CD4-positive, alpha-beta T cell treated with Interleukin-17A for 4 hours (primary cell): ENCODE data around the gene PRKCA.

Source experiments
- DNase-seq: peaks from one replicate; pipeline ENCODE4 v3.0.0-alpha.2; 2020; ENCODE audit warnings: mixed read lengths

The PRKCA gene

GRCh38 chr17:66789961-66790437 is 487.6 kb downstream of the PRKCA start:
- no peak for DNase-seq

GRCh38 chr17:66790501-66791061 is 488.2 kb downstream of the PRKCA start:
- DNase-seq = no peak

- no peak for DNase-seq
Measured at GRCh38 chr17:66791347-66791746, 488.9 kb downstream of the PRKCA start.

- no peak for DNase-seq
Measured at GRCh38 chr17:66793814-66794213, 491.4 kb downstream of the PRKCA start.

GRCh38 chr17:66795486-66795885 is 493.1 kb downstream of the PRKCA start:
- no peak for DNase-seq

GRCh38 chr17:66799849-66800537 is 497.6 kb downstream of the PRKCA start:
- DNase-seq = no peak

GRCh38 chr17:66803474-66803951 is 501.1 kb downstream of the PRKCA start:
- no peak for DNase-seq

GRCh38 chr17:66805567-66805966 is 503.2 kb downstream of the PRKCA start:
- no peak for DNase-seq

GRCh38 chr17:66807182-66807581 is 504.8 kb downstream of the PRKCA start:
- no peak for DNase-seq

- no peak for DNase-seq
Measured at GRCh38 chr17:66809408-66809807, 507.0 kb downstream of the PRKCA start.

- DNase-seq = no peak
Measured at GRCh38 chr17:66810951-66811682, 508.7 kb downstream of the PRKCA start.

GRCh38 chr17:66811683-66812054 is 509.3 kb downstream of the PRKCA start:
- no peak for DNase-seq

GRCh38 chr17:66812571-66812970 is 510.2 kb downstream of the PRKCA start:
- DNase-seq = no peak

- DNase-seq = no peak
Measured at GRCh38 chr17:66813296-66813695, 510.9 kb downstream of the PRKCA start.

GRCh38 chr17:66814026-66814425 is 511.6 kb downstream of the PRKCA start:
- DNase-seq = no peak

GRCh38 chr17:66814570-66814969 is 512.2 kb downstream of the PRKCA start:
- DNase-seq = no peak

- DNase-seq = no peak
Measured at GRCh38 chr17:66817750-66818149, 515.3 kb downstream of the PRKCA start.

GRCh38 chr17:66819466-66819865 is 517.1 kb downstream of the PRKCA start:
- no peak for DNase-seq

GRCh38 chr17:66822009-66822408 is 519.6 kb downstream of the PRKCA start:
- no peak for DNase-seq

GRCh38 chr17:66826856-66827255 is 524.4 kb downstream of the PRKCA start:
- DNase-seq = no peak

- DNase-seq = peak; percentile 22
Measured at GRCh38 chr17:66829386-66829864, 527.0 kb downstream of the PRKCA start.

- no peak for DNase-seq
Measured at GRCh38 chr17:66829883-66830282, 527.5 kb downstream of the PRKCA start.

GRCh38 chr17:66830451-66830850 is 528.0 kb downstream of the PRKCA start:
- no peak for DNase-seq
